ENCODE measurements around the gene RPS5.
"Not testable (repeated sequence)": the region's sequence is repeated elsewhere in the genome, so short reads cannot be mapped to it uniquely, and the experiment has no call there.

RPS5 gene

DNA sequence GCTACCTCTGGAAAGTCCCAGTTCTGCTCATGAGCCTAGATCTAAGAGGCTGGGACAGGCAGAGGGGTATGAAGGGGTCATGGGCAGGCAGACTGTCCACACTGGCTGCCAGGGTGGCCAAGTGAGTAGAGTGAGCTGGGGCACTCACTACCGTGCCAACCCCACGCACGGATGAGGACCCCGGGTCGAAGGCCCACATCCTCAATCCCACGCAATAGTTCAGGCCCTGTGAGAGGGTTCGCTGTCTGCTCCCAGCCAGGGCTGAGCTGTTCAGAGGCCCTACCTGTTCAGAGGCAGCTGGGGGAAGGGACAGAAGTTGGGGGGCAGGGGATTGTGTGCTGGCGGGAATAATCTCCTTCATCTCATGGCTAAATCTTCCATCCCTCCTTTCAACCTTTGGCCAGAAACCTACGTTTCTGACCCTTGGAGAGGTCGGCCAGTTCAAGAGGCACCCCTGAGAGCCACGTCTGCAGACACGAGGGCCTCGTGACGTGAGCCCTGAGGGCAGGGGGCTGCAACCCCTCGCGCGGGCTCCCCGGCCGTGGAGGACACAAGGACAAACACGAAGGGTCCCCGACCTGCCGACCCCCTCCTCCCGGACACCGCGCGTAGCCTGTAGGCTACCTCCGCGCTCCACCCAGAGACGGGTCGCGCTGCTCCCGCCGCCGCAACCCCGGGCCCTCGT lies 1.0 kb upstream of the RPS5 start:
- DNase-seq (ENCODE audit: low read depth): no peak

- DNase-seq (ENCODE audit: low read depth): no peak
Observed at GRCh38 chr19:58387338-58388174, 487 bp downstream of the RPS5 start.

DNA sequence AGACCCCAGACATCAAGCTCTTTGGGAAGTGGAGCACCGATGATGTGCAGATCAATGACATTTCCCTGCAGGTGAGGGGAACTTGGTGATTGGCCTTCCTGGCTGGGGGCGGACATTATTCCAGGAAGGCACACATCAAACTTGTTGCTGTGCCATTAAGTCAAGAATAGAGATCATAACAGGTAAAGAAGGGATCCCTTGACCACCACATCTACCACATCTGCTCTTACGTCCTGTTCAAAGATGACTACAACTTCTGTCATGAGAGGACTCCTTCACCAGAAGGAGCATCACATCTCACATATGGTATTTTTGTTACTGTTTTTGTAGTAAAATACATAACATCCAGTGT lies 1.1 kb downstream of the RPS5 start:
- no peak for DNase-seq (ENCODE audit: low read depth)

GRCh38 chr19:58392945-58393724 lies 6.1 kb downstream of the RPS5 start:
- no peak for DNase-seq (ENCODE audit: low read depth)

DNA sequence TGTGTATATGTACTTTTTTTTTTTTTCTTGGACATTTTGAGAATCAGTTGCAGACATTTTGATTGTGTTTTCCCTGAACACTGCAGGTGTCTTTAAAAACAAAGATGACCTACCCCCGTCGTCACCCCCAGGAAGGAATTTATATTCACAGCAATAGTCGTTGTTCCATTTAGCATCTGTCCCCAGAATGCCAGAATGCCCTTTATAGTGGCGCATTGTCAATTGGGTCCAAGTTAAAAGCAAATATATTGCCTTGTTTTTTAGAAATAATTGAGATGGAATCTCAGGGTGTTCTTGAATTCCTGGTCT lies 6.6 kb downstream of the RPS5 start:
- no peak for DNase-seq (ENCODE audit: low read depth)

DNA sequence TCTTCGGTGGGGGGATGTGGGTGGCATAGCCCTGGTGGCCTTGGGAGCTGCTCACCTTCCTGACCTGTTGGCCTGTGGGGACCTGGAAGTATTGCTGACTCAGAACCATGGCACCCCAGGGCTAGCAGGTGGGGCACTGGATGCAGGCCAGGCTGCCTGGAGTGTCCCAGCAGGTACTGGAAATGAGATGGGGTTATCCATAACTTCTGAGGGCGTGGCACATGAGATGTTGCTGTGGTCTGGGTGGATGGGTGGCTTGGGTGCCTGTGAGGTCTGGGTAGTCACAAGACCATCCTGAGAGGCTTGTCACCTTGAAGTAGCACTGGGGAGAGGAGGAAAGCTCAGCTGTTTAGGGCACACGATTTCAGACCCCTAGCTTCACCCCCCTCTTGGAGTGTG lies 7.8 kb downstream of the RPS5 start:
- no peak for DNase-seq (ENCODE audit: low read depth)

DNA sequence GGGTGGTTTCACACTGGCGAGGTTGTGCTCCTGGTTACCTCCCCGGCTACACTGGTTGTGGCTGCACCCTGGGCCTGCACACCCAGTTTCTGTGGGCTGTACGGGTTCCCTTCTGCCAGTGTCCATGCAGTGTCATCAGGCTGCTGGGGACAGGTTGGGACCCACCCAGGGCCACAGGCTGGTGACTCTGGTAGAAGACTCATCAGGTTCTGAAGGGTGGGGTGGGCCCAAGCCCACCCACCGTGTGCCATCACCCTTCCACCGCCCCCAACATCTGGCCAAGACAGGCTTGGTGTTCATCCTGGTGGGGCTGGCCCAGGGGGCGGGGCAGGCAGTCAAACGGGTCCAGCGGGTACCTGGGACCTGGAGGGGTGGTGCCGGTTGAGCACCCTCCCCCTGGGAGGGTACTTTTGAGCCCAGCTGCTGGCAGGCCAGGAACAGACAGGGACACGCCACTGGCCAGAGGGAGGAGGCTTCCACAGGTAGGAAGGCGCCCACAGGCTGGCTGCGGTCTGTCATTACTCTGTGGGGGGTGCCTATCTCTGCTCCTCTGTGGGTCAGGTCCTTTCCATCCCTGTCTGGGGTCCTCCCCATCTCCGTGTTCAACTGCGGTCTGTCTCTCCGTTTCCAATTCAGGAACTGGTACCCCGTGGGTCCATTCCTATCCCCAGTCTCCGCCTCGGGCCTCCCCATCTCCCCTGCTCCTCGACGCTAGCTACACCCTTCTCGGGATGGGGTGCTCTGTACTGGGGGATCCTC lies 8.3 kb downstream of the RPS5 start, which contains the start of gene RNF225:
TSS of gene RNF225 (plus strand) at position 437 of the 759 bp plus-strand sequence. CDS start 434 bp downstream, outside the sequence.
- no peak for DNase-seq (ENCODE audit: low read depth)

DNA sequence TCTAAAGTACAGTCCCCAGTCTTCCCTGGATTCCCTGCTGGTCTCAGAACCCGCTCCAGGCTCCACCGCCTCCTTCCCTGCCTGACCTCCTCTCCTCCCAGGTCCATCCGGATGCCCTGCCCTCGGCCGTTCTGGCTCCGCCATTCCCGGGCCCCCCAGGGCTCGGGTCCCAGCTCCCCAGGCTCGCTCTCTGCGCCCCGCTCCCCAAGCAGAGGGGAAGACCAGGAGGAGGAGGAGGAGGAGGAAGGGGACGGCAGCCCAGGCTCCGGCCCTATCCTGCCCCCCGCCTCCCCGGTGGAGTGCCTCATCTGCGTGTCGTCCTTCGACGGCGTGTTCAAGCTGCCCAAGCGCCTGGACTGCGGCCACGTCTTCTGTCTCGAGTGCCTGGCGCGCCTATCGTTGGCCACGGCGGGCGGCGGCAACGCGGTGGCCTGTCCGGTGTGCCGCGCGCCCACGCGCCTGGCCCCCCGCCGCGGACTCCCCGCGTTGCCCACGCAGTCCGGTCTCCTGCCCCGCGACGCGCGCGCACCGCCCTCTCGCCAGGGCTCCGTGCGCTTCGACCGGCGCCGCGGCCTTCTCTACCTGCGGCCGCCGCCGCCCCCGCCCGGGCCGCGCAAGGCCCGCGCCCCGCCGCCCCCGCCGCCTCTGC lies 9.0 kb downstream of the RPS5 start:
- no peak for DNase-seq (ENCODE audit: low read depth)

DNA sequence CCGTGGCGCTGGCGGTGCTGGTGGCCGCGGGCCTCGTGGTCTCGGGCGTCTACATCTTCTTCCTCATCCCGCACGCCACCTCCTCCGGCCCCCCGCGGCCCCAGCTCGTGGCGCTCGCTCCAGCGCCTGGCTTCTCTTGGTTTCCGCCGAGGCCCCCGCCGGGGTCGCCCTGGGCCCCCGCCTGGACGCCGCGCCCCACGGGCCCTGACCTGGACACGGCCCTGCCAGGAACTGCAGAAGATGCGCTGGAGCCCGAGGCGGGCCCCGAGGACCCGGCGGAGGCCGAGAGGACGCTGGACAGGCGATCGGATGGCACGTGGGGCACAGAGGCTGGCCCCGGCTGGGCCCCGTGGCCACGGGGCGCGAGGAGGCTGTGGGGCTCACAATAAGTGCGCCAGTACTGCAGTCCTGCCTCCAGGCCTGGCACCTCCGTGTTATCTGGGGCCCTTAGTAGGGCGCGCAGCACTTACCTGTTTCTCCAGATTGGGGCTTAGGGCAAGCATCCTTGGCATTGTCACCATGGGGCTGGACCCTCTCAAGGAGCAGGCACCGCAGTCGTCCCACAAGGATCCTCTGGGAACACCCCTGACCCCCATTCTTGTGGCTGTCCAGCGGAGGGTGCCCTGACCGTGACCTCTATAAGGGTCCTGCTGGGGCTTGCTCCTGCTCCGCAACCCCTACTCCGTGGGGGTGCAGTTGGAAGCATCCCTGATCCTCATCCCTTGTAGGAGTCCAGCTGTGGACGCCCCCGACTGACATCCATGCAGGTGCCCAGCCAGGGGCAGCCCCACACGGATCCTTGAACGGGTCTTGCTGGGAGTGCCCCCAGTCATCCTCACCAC lies 9.8 kb downstream of the RPS5 start:
- no peak for DNase-seq (ENCODE audit: low read depth)

DNA sequence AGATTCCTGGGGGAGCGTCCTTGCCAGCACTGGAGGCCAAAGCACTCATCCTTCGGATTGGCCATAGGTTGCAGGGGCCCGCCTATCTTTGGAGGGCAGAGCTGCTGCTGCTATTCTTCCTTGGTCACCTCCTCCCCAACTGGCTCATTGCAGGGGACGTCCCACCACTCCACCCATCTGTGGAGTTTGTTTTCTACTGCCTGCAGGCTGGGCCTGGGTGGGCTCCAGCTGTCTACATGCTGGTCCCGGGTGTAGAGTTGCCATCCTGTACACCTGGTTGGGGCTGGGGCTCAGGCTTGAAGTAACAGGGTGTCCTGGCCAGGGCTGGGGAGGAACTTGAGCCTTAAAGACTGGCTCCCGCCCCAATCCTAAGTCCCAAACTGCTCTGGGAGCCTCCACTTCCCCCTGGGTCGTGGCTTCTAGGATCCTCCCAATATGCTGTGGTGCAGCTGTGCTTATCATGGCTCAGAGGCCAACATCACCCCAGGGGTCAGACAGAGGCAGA lies 10.5 kb downstream of the RPS5 start:
- DNase-seq (ENCODE audit: low read depth): no peak

- no peak for DNase-seq (ENCODE audit: low read depth)
Observed at GRCh38 chr19:58398087-58398486, 11.0 kb downstream of the RPS5 start.

DNA sequence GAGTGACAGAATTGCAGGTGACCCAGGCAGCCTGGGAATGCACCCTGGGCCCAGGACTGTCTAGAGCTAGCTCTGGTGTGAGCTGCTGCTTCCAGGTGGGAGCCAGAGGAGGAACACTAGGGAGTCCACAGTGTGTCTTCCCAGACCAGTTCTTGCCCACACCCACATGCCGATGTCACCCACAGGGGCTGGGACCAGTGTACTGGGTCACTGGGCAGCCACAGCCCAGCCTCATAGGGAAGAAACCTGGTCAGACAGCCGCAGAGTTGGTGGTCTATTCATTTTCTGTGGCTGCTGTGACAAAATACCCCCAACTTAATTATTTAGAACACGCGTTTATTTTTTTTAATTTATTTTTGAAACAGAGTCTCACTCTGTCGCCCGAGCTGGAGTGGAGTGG lies 11.5 kb downstream of the RPS5 start:
- no peak for DNase-seq (ENCODE audit: low read depth)

DNA sequence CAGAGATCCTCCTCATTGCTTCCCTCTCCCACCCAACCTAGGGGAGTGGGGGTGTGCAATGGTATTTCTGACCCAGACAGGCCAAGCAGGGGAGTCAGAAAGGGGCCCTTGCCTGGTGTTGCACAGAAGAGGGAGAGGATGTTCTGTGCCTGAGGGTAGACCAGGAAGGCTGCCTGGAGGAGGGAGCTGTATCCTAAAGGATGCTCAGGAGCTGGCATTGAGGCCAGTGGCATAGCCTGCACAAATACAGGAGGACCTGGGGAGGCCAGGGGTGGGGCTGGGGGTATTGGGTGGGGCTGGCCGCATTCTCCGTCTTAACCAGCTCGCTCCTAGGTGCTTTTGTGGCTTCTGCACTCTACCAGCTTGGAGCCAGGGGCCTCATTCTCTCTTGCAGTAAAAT lies 12.8 kb downstream of the RPS5 start:
- no peak for DNase-seq (ENCODE audit: low read depth)

GRCh38 chr19:58400316-58400915 lies 13.3 kb downstream of the RPS5 start:
- no peak for DNase-seq (ENCODE audit: low read depth)

DNA sequence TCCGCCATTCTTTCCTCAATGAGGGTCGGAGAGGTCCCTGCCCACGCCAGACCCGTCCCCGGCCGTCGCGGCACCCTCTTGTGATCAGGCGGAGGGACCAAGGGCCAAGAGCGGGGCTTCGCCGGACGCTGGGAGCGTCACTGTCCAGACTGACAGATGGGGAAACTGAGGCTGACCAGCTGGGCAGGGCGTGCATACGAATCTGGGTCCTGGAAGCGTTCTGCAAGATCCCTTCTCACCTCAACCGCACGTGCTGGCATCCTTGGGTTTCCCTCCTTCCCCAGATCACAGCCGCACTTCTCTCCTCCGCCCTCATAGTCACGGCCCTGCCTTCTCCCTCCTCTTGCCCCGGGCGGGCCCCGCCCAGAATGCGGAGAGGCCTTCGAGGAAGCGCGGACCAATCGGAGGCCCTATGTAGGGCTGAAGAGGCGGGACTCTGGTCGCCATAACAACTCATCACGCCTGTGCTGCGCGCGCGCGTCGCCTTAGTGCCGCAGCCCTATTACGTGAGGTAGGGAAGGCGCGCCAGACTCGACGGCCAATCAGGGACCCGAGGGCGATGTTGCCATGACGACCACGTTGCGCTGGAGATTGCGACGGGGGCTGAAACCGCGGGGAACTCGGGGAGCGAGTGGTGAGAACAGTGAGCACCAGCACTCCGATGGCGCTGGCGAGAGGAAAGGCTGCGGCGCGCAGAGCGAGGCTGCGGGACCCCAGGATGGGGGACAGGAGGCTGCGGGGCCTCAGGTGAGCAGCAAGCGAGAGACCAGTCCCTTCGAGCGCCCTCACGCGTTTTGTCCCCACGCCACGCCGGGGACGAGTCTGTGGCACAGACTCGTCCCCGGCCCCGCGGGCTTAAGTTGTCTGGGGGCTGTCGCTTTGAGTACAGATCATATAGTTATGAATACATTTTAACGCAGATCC lies 14.1 kb downstream of the RPS5 start:
- DNase-seq (ENCODE audit: low read depth): peak; percentile 97

- no peak for DNase-seq (ENCODE audit: low read depth)
Observed at GRCh38 chr19:58401840-58402421, 14.9 kb downstream of the RPS5 start.

DNA sequence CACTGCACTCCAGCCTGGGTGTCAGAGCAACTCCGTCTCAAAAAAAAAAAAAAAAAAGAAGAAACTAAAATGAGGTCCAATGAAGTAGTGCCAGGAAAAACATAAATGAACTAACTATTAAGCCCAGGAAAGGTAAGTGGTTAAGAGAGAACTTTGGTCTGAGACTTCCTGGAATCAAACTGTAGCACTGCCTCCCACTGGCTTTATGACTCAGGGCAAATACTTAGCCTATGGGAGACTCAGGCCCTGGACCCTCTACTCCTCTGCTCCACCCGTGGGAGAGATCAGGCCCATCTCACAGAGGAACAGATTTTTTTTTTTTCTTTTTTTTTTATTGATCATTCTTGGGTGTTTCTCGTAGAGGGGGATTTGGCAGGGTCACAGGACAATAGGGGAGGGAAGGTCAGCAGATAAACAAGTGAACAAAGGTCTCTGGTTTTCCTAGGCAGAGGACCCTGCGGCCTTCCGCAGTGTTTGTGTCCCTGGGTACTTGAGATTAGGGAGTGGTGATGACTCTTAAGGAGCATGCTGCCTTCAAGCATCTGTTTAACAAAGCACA lies 16.9 kb downstream of the RPS5 start:
- DNase-seq (ENCODE audit: low read depth): not testable (repeated sequence)

All from HS-5 (cell line).